GM19324 (cell line): ENCODE results near the gene CCR5AS.

Experiments used
- ATAC-seq: cut with Tn5 transposase; IDR thresholded peaks from one replicate; pipeline ENCODE4 v1.9.1; 2021; ENCODE audit warnings: mild to moderate bottlenecking, moderate library complexity; ENCODE audit not compliant: unreplicated experiment, low FRiP score

Gene CCR5AS

GRCh38 chr3:46383211-46383950, 23.5 kb downstream of the CCR5AS start:
- ATAC-seq: no peak

GRCh38 chr3:46381625-46382024, 25.2 kb downstream of the CCR5AS start:
- no peak for ATAC-seq

- ATAC-seq: no peak
Observed at GRCh38 chr3:46380471-46381221, 26.2 kb downstream of the CCR5AS start.

GRCh38 chr3:46378426-46378942, 28.4 kb downstream of the CCR5AS start:
- ATAC-seq: no peak

- ATAC-seq: no peak
Observed at GRCh38 chr3:46375814-46376213, 31.1 kb downstream of the CCR5AS start.

- no peak for ATAC-seq
Observed at GRCh38 chr3:46375218-46375617, 31.6 kb downstream of the CCR5AS start.

GRCh38 chr3:46374755-46375154, 32.1 kb downstream of the CCR5AS start:
- no peak for ATAC-seq

- no peak for ATAC-seq
Observed at GRCh38 chr3:46372492-46373359, 34.1 kb downstream of the CCR5AS start.

- ATAC-seq: no peak
Observed at GRCh38 chr3:46371519-46372340, 35.1 kb downstream of the CCR5AS start.

- ATAC-seq: no peak
Observed at GRCh38 chr3:46370839-46371518, 35.9 kb downstream of the CCR5AS start, which contains the start of gene CCR5. Gene CCR5 (plus strand): TSS chr3:46370946. CDS start chr3:46372903, 1,957 bp downstream.

GRCh38 chr3:46369675-46370132, 37.2 kb downstream of the CCR5AS start:
- ATAC-seq: no peak

- no peak for ATAC-seq
Observed at GRCh38 chr3:46369151-46369550, 37.7 kb downstream of the CCR5AS start.

- ATAC-seq: peak; percentile 69
Observed at GRCh38 chr3:46368569-46368968, 38.3 kb downstream of the CCR5AS start.

- ATAC-seq: no peak
Observed at GRCh38 chr3:46367811-46368210, 39.1 kb downstream of the CCR5AS start.

- no peak for ATAC-seq
Observed at GRCh38 chr3:46365737-46366524, 40.9 kb downstream of the CCR5AS start.

GRCh38 chr3:46365041-46365440, 41.8 kb downstream of the CCR5AS start:
- no peak for ATAC-seq

- ATAC-seq: no peak
Observed at GRCh38 chr3:46361408-46362283, 45.2 kb downstream of the CCR5AS start.
